MCF 10A (cell line): ENCODE data around the gene PRAC1. TPM values are rescaled to one million over a fixed set of nuclear protein-coding genes. Genes with fewer than 3 reads are reported as not detected.

Experiments
- BruUV-seq: library from RNA; stranded (reverse); fragments of 400-500 nt; replicated peaks from 2 replicates; lab custom pipeline; 2021; lab: Mats Ljungman, UMichigan
- CTCF ChIA-PET: fragments of 300-600 bp; sonication (Branson Sonifier 250); formaldehyde crosslinking; extraction: SDS; loops from one replicate; lab custom pipeline; 2021; ENCODE audit warnings: antibody characterized with exemption, inconsistent platforms; lab: Yijun Ruan, JAX
- POLR2A ChIA-PET: fragments of 300-600, 350-650 bp; sonication (Branson Sonifier 250); formaldehyde crosslinking; extraction: SDS; loops from one replicate; lab custom pipeline; 2020; ENCODE audit warnings: antibody characterized with exemption, inconsistent platforms; lab: Yijun Ruan, JAX
- DNase-seq: peaks from one replicate; pipeline ENCODE4 v3.0.0-alpha.2; 2018; ENCODE audit not compliant: unreplicated experiment
- H3K27ac Mint-ChIP-seq: one replicate; pipeline ENCODE4 v1.8.0; 2022; ENCODE audit warnings: mild to moderate bottlenecking, low read depth, mixed read lengths; ENCODE audit not compliant: unreplicated experiment
- H3K27me3 Mint-ChIP-seq: one replicate; pipeline ENCODE4 v1.8.0; 2022; ENCODE audit warnings: mixed read lengths; ENCODE audit not compliant: insufficient read depth, unreplicated experiment
- H3K36me3 Mint-ChIP-seq: one replicate; pipeline ENCODE4 v1.8.0; 2022; ENCODE audit warnings: mild to moderate bottlenecking, moderate library complexity, mixed read lengths; ENCODE audit not compliant: insufficient read depth, unreplicated experiment
- H3K4me1 Mint-ChIP-seq: one replicate; pipeline ENCODE4 v1.8.0; 2022; ENCODE audit warnings: mixed read lengths; ENCODE audit not compliant: insufficient read depth, unreplicated experiment
- H3K4me3 Mint-ChIP-seq: one replicate; pipeline ENCODE4 v1.8.0; 2022; ENCODE audit warnings: mild to moderate bottlenecking, moderate library complexity, mixed read lengths; ENCODE audit not compliant: unreplicated experiment
- H3K9me3 Mint-ChIP-seq: one replicate; pipeline ENCODE4 v1.8.0; 2022; ENCODE audit warnings: mixed read lengths; ENCODE audit not compliant: unreplicated experiment
- CTCF ChIP-seq: fragments of 200-600 bp; IDR thresholded peaks from one replicate; pipeline ENCODE4 v1.8.0; 2022; ENCODE audit warnings: antibody characterized with exemption, mild to moderate bottlenecking; ENCODE audit not compliant: unreplicated experiment
- intact Hi-C: fragments of 100-400 bp; cut with micrococcal nuclease; formaldehyde crosslinking; loops from 2 replicates; pipeline ENCODE4 v1.14.1; 2022
- total RNA-seq: library from RNA; stranded (reverse); gene quantifications from 2 replicates; pipeline ENCODE4 v1.2.3, GENCODE V29; 2022

The PRAC1 gene
- total RNA-seq, 1 experiment from 2014 or later: not detected

GRCh38 chr17:48746916-48747444 lies 24.7 kb upstream of the PRAC1 start:
- Mint-ChIP-seq H3K27ac (no peak overlapping the region), H3K36me3 (no peaks in the 10 kb centered on the region), H3K4me1 (no peaks in the 10 kb centered on the region), H3K9me3 (no peaks in the 10 kb centered on the region), H3K4me3 (no peak overlapping the region), H3K27me3 (peaks cover 100% of the 10 kb centered on the region)
- ChIA-PET POLR2A (no interaction called here), CTCF (interaction anchor here (0.5 kb wide), 1 partner anchor 43 kb away, joined by 5 read pairs; no protein-coding TSS in a partner anchor)
- no TSS peak for BruUV-seq
- intact Hi-C loops: no loop called here
- no peak for DNase-seq
- TF ChIP-seq CTCF: no peak

- no peaks in the 10 kb centered on the region for H3K4me1 Mint-ChIP-seq
- H3K9me3 Mint-ChIP-seq: no peaks in the 10 kb centered on the region
- TF ChIP-seq CTCF: no peak
- BruUV-seq: no TSS peak
- ChIA-PET CTCF (interaction anchor here (0.7 to 1.1 kb wide), 4 partner anchors 17 to 75 kb away, joined by 3 to 4 read pairs (median 3); partner anchors contain the start of gene HOXB13), POLR2A (no interaction called here)
- no peaks in the 10 kb centered on the region for H3K36me3 Mint-ChIP-seq
- H3K27me3 Mint-ChIP-seq: peaks cover 100% of the 10 kb centered on the region
- intact Hi-C loops: no loop called here
- H3K27ac Mint-ChIP-seq: no peak overlapping the region
- no peak for DNase-seq
- no peak overlapping the region for H3K4me3 Mint-ChIP-seq
Measured at GRCh38 chr17:48745381-48746275, 23.3 kb upstream of the PRAC1 start.

DNA sequence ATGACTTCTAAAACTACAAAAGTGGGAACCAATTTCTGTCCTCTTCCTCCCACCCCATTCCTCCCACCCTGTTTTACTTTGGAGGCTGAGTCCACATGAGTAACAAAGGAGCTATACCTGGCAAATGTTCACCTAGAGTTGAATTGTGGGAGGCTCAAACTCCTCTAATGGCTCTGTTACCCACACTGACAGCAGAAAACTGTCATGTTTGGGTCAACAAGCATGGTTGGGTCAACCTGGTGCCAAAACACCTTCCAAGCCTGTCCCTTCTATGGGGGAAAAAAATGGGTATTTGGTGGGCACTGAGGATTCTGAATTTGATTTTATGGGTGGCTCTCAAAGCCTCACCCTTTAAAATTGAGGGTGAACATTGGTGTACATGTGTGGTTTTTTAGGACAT lies 18.2 kb upstream of the PRAC1 start:
- POLR2A ChIA-PET: interaction anchor here (0.9 kb wide), 1 partner anchor 152 kb away, joined by 3 read pairs; the partner anchor contains the start of gene ATP5MC1
- peaks cover 100% of the 10 kb centered on the region for H3K27me3 Mint-ChIP-seq
- H3K4me3 Mint-ChIP-seq: no peak overlapping the region
- BruUV-seq: no TSS peak
- CTCF ChIA-PET: no interaction called here
- H3K4me1 Mint-ChIP-seq: no peaks in the 10 kb centered on the region
- DNase-seq: no peak
- no peak for TF ChIP-seq CTCF
- H3K36me3 Mint-ChIP-seq: peaks cover 5% of the 10 kb centered on the region
- intact Hi-C loops: no loop called here
- H3K27ac Mint-ChIP-seq: no peak overlapping the region
- no peaks in the 10 kb centered on the region for H3K9me3 Mint-ChIP-seq

DNA sequence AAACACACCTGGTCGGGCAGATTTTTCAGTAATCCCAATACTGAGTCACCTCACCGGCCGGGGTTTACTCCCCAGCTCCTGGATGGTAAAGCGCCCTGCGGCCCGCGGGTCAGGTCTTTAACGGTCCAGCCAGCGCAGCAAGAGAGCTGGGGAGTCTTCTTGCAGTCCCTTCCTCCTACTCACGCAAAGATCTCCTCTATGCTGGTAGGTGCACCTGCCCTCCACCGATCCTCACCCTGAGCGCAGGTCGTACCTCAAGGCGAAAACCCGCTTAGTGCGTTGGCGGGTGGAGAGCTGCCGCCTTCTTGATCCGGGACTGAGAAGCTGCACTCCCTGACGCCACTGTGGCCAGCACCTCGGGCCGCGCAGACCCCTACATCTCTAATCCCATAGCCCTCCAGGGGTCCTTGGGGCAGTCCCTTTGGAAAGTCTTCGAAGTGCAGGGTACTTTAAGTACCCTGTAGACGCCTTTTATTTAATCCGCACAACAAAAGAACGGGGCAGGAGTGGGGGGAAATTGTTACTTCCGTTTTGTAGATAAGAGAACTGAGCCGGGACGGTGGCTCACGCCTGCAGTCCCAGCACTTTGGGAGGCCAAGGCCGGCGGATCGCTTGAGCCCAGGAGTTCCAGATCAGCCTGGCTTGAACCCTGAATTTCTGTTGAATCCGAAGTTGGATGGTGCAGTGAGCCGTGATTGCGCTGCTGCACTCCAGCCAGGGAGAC lies 16.6 kb upstream of the PRAC1 start:
- Mint-ChIP-seq H3K27ac (no peak overlapping the region), H3K4me1 (no peaks in the 10 kb centered on the region), H3K9me3 (no peaks in the 10 kb centered on the region), H3K36me3 (peaks cover 5% of the 10 kb centered on the region), H3K4me3 (no peak overlapping the region), H3K27me3 (peaks cover 100% of the 10 kb centered on the region)
- intact Hi-C loops: no loop called here
- no TSS peak for BruUV-seq
- POLR2A ChIA-PET: interaction anchor here (0.6 kb wide), 1 partner anchor 19 kb away, joined by 5 read pairs; no protein-coding TSS in a partner anchor
- CTCF ChIA-PET: interaction anchor here (0.6 to 2.0 kb wide), 3 partner anchors 15 to 61 kb away, joined by 3 to 10 read pairs (median 3); no protein-coding TSS in a partner anchor
- DNase-seq: no peak
- TF ChIP-seq CTCF: no peak
